A673 (cell line): Measurements from ENCODE around the gene INAFM2.

Source experiments
- EZH2 ChIP-seq: fragments of 200-600 bp; sonication (generic); IDR thresholded peaks from 2 replicates; pipeline ENCODE4 v1.6.1; 2017; ENCODE audit warnings: borderline replicate concordance, low read depth, mild to moderate bottlenecking, mixed read lengths, antibody characterized with exemption, low read length; ENCODE audit not compliant: poor library complexity, severe bottlenecking
- TF ChIP-seq, protein P1 (sequence below): fragments of 300-800, 200-600 bp; sonication (generic); conservative IDR thresholded peaks from 2 replicates; pipeline ENCODE4 v1.5.1; 2017; ENCODE audit warnings: low read depth, mild to moderate bottlenecking, antibody characterized with exemption, low read length, moderate library complexity, mixed read lengths

DNA sequence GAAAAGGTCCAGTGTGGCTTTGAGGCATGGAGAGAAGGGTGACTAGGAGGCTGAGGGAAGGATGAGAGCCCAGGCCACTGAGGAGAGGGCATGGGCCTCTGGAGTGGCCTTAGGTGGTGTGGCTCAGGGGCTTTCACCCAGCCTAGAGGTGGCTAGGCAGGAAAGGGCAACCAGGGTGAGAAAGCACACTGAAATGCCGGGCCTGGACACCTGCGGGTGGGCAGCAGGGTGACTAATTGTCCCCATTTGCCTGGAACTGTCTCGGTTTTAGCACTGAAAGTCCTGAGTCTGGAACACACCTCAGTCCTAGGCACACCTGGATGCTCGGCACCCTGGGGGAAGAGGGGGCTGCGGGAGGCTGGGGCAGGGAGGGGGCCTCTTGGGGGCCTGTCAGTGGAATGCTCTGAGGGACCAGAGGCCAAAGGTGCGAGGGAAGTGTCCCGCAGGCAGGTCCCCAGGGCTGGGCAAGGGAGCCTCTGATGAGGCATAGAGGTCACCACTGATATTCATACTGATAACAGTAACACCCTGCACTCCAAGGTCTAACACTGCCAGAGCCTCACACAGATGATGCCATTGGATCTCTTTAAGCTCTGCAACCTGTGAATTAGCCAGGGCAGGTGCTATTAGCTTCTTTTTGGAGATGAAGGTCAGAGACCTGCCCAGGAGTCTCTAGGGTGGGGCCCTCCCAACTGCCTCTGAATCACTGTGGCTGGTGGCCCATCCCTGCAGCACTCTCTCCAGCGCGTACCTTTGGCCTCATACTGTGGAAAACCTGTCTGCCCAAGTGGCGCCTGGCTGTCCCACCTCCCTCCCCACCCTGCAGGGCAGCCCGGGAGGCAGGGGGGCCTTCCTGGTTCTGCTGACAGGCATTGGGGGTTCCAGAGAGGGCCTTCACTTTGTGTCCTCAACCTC is 24.3 kb downstream of the INAFM2 start:
- TF ChIP-seq, protein P1, sequence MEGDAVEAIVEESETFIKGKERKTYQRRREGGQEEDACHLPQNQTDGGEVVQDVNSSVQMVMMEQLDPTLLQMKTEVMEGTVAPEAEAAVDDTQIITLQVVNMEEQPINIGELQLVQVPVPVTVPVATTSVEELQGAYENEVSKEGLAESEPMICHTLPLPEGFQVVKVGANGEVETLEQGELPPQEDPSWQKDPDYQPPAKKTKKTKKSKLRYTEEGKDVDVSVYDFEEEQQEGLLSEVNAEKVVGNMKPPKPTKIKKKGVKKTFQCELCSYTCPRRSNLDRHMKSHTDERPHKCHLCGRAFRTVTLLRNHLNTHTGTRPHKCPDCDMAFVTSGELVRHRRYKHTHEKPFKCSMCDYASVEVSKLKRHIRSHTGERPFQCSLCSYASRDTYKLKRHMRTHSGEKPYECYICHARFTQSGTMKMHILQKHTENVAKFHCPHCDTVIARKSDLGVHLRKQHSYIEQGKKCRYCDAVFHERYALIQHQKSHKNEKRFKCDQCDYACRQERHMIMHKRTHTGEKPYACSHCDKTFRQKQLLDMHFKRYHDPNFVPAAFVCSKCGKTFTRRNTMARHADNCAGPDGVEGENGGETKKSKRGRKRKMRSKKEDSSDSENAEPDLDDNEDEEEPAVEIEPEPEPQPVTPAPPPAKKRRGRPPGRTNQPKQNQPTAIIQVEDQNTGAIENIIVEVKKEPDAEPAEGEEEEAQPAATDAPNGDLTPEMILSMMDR: no peak
- no peak for TF ChIP-seq EZH2
